Stomach (tissue), 4 donors: ENCODE data around the gene METTL6.

Experiments used
- EP300 ChIP-seq: sonication (generic); formaldehyde crosslinking; IDR thresholded peaks from one replicate; pipeline ENCODE4 v1.6.1; 2017; ENCODE audit warnings: antibody characterized with exemption
- POLR2A ChIP-seq, 4 donors: fragments of 450-650 bp; IDR thresholded peaks; one replicate each; pipeline ENCODE4 v1.6.1; 2016; ENCODE audit warnings: antibody characterized with exemption in 4 of 4, control low read depth in 2 of 4, mild to moderate bottlenecking in 1 of 4, moderate library complexity in 1 of 4
- POLR2AphosphoS5 ChIP-seq, 3 donors: sonication (generic); formaldehyde crosslinking; IDR thresholded peaks; one replicate each; pipeline ENCODE4 v1.6.1; 2016; ENCODE audit warnings: antibody characterized with exemption in 3 of 3
- TF ChIP-seq, protein P1 (sequence below), 7 experiments: fragments of 450-650 bp in 4 of 7; fragments of 200-600 bp in 3 of 7; sonication (generic) in 3 of 7; IDR thresholded peaks; one replicate each; pipeline ENCODE4 v1.5.1; 2016 to 2019; ENCODE audit warnings: antibody characterized with exemption in 7 of 7, control low read depth in 2 of 7, mild to moderate bottlenecking in 1 of 7

DNA sequence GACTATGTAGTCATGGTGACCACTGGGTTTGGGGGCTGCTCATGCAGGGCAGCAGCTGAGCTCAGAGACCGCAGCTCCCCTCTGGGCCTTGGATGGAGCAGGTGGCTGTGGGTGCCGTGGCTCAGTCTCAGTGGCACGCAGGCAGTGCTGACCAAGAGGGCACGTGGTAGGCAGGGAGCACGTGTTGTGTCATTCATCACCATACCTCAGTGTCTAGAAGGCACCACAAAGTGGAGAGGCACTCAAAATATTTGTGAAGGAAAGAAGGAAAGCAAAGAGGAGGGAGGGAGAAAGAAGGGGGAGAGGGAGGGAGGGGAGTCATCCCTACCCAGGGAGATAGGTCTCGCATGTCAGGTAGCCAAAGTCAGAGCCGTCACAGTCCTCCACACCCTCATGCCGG lies 26.2 kb upstream of the METTL6 start:
- TF ChIP-seq POLR2A (IDR thresholded peaks at IDR 0.05) (no peak), EP300 (no peak), POLR2AphosphoS5 (IDR thresholded peaks at IDR 0.05) (no peak)
- TF ChIP-seq, protein P1, sequence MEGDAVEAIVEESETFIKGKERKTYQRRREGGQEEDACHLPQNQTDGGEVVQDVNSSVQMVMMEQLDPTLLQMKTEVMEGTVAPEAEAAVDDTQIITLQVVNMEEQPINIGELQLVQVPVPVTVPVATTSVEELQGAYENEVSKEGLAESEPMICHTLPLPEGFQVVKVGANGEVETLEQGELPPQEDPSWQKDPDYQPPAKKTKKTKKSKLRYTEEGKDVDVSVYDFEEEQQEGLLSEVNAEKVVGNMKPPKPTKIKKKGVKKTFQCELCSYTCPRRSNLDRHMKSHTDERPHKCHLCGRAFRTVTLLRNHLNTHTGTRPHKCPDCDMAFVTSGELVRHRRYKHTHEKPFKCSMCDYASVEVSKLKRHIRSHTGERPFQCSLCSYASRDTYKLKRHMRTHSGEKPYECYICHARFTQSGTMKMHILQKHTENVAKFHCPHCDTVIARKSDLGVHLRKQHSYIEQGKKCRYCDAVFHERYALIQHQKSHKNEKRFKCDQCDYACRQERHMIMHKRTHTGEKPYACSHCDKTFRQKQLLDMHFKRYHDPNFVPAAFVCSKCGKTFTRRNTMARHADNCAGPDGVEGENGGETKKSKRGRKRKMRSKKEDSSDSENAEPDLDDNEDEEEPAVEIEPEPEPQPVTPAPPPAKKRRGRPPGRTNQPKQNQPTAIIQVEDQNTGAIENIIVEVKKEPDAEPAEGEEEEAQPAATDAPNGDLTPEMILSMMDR (IDR thresholded peaks at IDR 0.05) = no peak
